Thymus (tissue), 11 donors: ENCODE results near the gene COL4A2. TPM values are rescaled to one million over a fixed set of nuclear protein-coding genes. Genes with fewer than 3 reads are reported as not detected.
A peak's percentile ranks its signal among the peaks of the same experiment; 100 is the strongest.
"Not testable (repeated sequence)": the region's sequence is repeated elsewhere in the genome, so short reads cannot be mapped to it uniquely, and the experiment has no call there.

Experiments
- DNase-seq, 9 donors: peaks; one replicate each; pipeline ENCODE4 v3.0.0-alpha.2; 2013; ENCODE audit warnings: low spot score in 9 of 9, low read depth in 6 of 9, missing footprints in 1 of 9
- H3K27ac ChIP-seq, 2 donors: one replicate each; pipeline ENCODE4 v1.5.1; 2013; ENCODE audit warnings: control low read depth in 1 of 2, low read depth in 1 of 2, low read length in 1 of 2, mild to moderate bottlenecking in 1 of 2, moderate library complexity in 1 of 2
- H3K27me3 ChIP-seq, 2 donors: one replicate each; pipeline ENCODE4 v1.5.1; 2013; ENCODE audit warnings: low read length in 1 of 2; ENCODE audit not compliant: control insufficient read depth in 2 of 2, insufficient read depth in 1 of 2
- H3K36me3 ChIP-seq, 2 donors: one replicate each; pipeline ENCODE4 v1.5.1; 2013; ENCODE audit warnings: low read length in 1 of 2, mild to moderate bottlenecking in 1 of 2, moderate library complexity in 1 of 2; ENCODE audit not compliant: control insufficient read depth in 2 of 2, insufficient read depth in 2 of 2
- H3K4me1 ChIP-seq, 2 donors: one replicate each; pipeline ENCODE4 v1.5.1; 2013; ENCODE audit warnings: low read length in 2 of 2; ENCODE audit not compliant: control insufficient read depth in 2 of 2, insufficient read depth in 2 of 2
- H3K4me3 ChIP-seq, 2 donors: one replicate each; pipeline ENCODE4 v1.5.1; 2013; ENCODE audit warnings: low read length in 2 of 2, control low read depth in 1 of 2, mild to moderate bottlenecking in 1 of 2
- H3K9me3 ChIP-seq, 2 donors: one replicate each; pipeline ENCODE4 v1.5.1; 2013; ENCODE audit warnings: low read length in 1 of 2, mild to moderate bottlenecking in 1 of 2; ENCODE audit not compliant: control insufficient read depth in 2 of 2, insufficient read depth in 1 of 2
- WGBS: extraction: QIAGEN DNeasy Blood & Tissue Kit; methylation state at CpG from one replicate; pipeline ENCODE4 v1.1.7; 2013; 5-methylcytosine and 5-hydroxymethylcytosine counted together
- polyA plus RNA-seq: library from polyadenylated mRNA; stranded (reverse); fragments of 200-250 nt; gene quantifications from one replicate; pipeline ENCODE4 v1.2.3, GENCODE V29; 2013
- total RNA-seq: library from RNA; stranded (reverse); fragments of 120-200 nt; gene quantifications from one replicate; pipeline ENCODE4 v1.2.4, GENCODE V29; 2013
- donor health status: healthy.

The COL4A2 gene
- total and polyA plus RNA-seq, 2 donors = 47.2 to 63.1 TPM

GRCh38 chr13:110313733-110314132, 6.6 kb downstream of the COL4A2 start:
- 70% methylated on average over 9 of the region's 16 CpGs for WGBS
- H3K27me3 ChIP-seq = peaks cover 25 to 49% of the 10 kb centered on the region in 2 donors
- not testable (repeated sequence) for H3K9me3 ChIP-seq, H3K27ac ChIP-seq, H3K36me3 ChIP-seq, H3K4me1 ChIP-seq, DNase-seq, H3K4me3 ChIP-seq

DNA sequence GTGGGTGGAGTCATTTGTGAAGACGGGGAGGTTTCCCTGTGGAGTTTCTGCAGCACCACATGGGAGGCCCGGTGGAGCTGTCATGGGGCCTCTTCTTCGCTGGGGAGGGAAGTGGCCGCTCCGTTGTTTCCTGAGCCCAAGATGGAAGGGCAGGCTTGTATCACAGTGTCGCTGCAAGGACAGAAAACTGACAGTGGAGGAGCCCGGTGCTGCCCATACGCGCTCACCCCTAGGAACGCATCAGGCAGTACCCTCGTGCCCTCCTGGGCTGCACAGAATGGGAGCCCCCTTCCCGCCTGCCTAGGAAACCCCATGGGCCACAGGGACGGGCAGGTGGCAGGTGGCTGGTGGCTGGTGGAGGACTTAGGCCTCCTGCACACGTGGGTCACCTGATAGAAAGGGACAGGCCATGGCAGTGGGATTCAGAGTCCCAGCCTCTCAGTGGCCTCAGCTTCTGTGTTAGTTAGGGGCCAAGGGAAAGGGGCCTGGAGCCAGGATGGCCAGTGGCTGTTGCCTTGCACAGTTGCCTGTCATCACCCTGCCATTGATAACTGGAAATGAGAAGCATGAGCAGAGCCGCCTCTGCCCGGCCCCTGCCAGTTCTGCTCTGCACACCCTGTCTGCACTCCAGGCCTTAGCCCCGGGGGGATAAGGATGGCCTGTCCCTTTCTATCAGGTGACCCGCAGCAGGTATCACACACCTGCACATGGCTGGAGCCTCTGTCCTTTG, 7.6 kb downstream of the COL4A2 start:
- Histone ChIP-seq H3K27me3 (peaks cover 15 to 39% of the 10 kb centered on the region in 2 donors), H3K9me3 (no peaks in the 10 kb centered on the region), H3K4me1 (peaks cover 0 to 4% of the 10 kb centered on the region in 2 donors), H3K27ac (no peak overlapping the region), H3K36me3 (no peaks in the 10 kb centered on the region), H3K4me3 (no peak overlapping the region)
- 87% methylated on average over 18 of the region's 18 CpGs for WGBS
- no peak for DNase-seq

DNA sequence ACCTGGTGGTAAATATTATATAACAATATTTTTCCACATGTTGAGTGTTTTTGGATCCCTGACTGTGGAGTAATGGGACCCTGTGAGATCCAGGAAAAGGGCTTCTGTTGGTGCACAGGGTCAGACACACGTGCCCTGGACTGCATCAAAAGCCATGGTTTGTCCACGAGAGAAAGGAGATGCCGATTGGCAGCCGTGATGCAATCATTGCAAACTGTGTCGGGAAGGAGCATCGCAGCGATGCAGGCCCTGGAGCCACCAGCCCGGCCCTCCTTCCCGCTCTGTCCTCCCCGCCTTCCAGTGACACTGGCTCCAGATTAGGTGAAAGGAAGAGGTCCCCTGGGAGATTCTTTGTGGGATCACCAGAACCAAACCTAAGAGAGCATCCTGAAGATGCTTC, 9.1 kb downstream of the COL4A2 start:
- H3K4me3 ChIP-seq = no peak overlapping the region
- H3K27me3 ChIP-seq = peaks cover 7 to 27% of the 10 kb centered on the region in 2 donors
- DNase-seq = no peak
- no peaks in the 10 kb centered on the region for H3K36me3 ChIP-seq
- WGBS = 93% methylated on average over 10 of the region's 10 CpGs
- H3K9me3 ChIP-seq = no peaks in the 10 kb centered on the region
- H3K27ac ChIP-seq = no peak overlapping the region
- H3K4me1 ChIP-seq = peaks cover 0 to 9% of the 10 kb centered on the region in 2 donors

DNA sequence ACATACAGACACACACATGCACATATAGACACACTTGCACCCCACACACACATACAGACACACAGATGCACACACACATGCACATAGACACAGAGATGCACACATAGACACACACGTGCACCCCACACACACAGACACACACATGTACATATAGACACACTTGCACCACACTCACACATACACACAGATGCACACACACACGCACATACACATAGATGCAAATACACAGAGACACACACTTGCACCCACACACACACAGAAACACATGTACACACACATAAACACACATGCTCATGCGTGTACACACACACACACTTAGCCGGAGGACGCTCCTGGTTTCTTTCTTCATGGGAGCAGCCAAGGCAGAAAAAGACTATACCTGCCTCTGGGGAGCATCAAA, 10.0 kb downstream of the COL4A2 start:
- H3K36me3 ChIP-seq = no peaks in the 10 kb centered on the region
- WGBS = 95% methylated on average over 5 of the region's 5 CpGs
- peaks cover 0 to 9% of the 10 kb centered on the region in 2 donors for H3K4me1 ChIP-seq
- no peak for DNase-seq
- H3K9me3 ChIP-seq = no peaks in the 10 kb centered on the region
- no peak overlapping the region for H3K27ac ChIP-seq
- H3K27me3 ChIP-seq = peaks cover 4 to 20% of the 10 kb centered on the region in 2 donors
- no peak overlapping the region for H3K4me3 ChIP-seq

GRCh38 chr13:110317496-110318195, 10.6 kb downstream of the COL4A2 start:
- no peak overlapping the region for H3K4me3 ChIP-seq
- no peak for DNase-seq
- H3K9me3 ChIP-seq = no peaks in the 10 kb centered on the region
- WGBS = 82% methylated on average over 13 of the region's 13 CpGs
- H3K4me1 ChIP-seq = peaks cover 0 to 9% of the 10 kb centered on the region in 2 donors
- no peaks in the 10 kb centered on the region for H3K36me3 ChIP-seq
- H3K27ac ChIP-seq = no peak overlapping the region
- peaks cover 2 to 17% of the 10 kb centered on the region in 2 donors for H3K27me3 ChIP-seq

- no peaks in the 10 kb centered on the region for H3K36me3 ChIP-seq
- peaks cover 0 to 14% of the 10 kb centered on the region in 2 donors for H3K27me3 ChIP-seq
- no peak for DNase-seq
- H3K9me3 ChIP-seq = no peaks in the 10 kb centered on the region
- peaks cover 0 to 9% of the 10 kb centered on the region in 2 donors for H3K4me1 ChIP-seq
- WGBS = 77% methylated on average over 7 of the region's 7 CpGs
- H3K4me3 ChIP-seq = no peak overlapping the region
- H3K27ac ChIP-seq = no peak overlapping the region
These were observed 11.8 kb downstream of the COL4A2 start for GRCh38 chr13:110318920-110319319.

GRCh38 chr13:110319397-110319773, 12.3 kb downstream of the COL4A2 start:
- Histone ChIP-seq H3K36me3 (no peaks in the 10 kb centered on the region), H3K9me3 (no peaks in the 10 kb centered on the region), H3K27ac (no peak overlapping the region), H3K4me1 (peaks cover 0 to 13% of the 10 kb centered on the region in 2 donors), H3K4me3 (no peak overlapping the region), H3K27me3 (peaks cover 0 to 16% of the 10 kb centered on the region in 2 donors)
- DNase-seq = no peak
- WGBS = 73% methylated on average over 4 of the region's 4 CpGs

DNA sequence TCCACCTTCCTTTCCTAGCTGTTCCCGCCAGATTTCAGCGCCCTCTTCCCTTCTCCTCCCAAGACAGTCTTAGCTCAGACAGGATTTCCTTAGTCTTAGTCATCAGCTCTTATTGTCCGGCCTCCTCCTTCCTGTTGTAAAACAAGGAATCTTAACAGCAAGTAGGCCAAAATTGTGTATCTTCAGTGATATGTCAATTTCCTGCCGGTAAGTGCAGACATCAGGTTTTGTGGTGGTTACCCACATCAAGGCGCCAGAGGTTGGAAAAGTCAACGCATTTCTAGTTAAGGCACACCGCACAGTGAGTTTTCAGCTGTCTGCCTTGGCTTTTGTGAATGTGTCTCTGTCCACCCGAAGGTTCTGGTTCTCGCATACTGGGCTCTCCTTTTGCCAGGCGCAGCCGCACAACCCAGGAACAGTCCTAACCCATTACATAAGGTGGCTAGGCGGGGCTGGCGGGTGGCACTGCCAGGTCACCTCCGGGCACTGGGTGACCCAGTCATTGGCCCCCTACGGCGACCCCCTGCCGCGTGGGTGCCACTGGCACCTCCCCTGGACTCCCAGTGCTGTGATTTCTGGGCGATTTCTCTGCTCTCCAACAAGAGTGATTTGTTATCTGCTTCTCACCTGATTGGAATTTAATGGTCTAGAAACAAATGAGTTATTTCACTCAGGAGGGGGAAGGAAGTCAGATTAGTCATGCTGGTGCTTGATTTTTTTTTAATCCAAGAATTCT, 12.9 kb downstream of the COL4A2 start:
- WGBS = 51% methylated on average over 19 of the region's 19 CpGs
- peak in 2 of 9 donors; percentile 6 to 31 for DNase-seq
- peaks cover 0 to 14% of the 10 kb centered on the region in 2 donors for H3K4me1 ChIP-seq

DNA sequence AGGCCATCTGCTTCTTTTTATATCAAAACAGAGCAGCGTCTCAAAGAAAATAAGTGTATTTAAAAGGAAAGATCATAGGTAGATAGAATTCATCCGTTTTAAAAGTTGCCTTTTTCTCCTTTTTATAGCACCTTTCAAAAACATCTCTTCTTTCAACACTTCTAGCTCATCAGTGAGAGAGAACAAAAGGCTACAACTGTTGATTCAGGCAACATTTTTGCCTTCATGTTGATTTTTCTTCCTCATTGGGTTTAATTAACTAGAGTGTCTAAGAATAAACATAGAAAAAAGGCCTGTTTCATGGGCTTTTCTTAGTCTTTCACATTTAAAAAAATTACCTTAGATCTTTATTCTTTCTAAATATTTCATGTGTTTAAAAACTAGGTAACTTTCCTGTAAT, 13.6 kb downstream of the COL4A2 start:
- 80% methylated on average over 2 of the region's 2 CpGs for WGBS

More for the DNA sequence above, 12.9 kb downstream of the COL4A2 start:
- Histone ChIP-seq H3K36me3 (no peaks in the 10 kb centered on the region), H3K9me3 (no peaks in the 10 kb centered on the region), H3K27me3 (peaks cover 0 to 14% of the 10 kb centered on the region in 2 donors), H3K27ac (peak overlapping the region in 1 of 2 donors; percentile 21), H3K4me3 (no peak overlapping the region)

More for the DNA sequence above, 13.6 kb downstream of the COL4A2 start:
- Histone ChIP-seq H3K27me3 (peaks cover 0 to 14% of the 10 kb centered on the region in 2 donors), H3K27ac (no peak overlapping the region), H3K4me1 (peaks cover 0 to 16% of the 10 kb centered on the region in 2 donors), H3K9me3 (no peaks in the 10 kb centered on the region), H3K36me3 (no peaks in the 10 kb centered on the region), H3K4me3 (no peak overlapping the region)
- DNase-seq = no peak
